ENCODE data around the gene MAP7.

Gene MAP7

DNA sequence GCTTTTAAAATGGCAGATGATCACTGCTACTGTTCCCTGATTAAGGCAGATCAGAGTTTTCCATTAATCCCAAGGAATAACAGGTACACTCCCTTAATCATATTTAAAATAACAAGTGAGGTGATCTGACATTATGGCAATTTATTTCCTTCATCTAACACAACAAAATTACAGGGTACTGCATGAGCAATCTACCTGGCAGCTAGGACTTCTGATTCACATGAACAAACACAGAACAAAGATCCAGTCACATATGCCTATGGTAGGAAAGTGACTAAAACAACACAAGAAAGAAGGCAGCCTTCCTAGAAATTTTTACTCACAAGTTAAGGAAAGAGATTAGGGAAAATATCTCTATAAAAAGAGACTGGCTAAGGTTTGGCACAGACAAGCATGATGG lies 33.2 kb downstream of the MAP7 start:
- H3K4me3 ChIP-seq (ENCODE audit: low read depth, low read length): no peak overlapping the region
- DNase-seq (ENCODE audit: low read depth): no peak
- TF ChIP-seq CTCF (IDR thresholded peaks at IDR 0.05; ENCODE audit: low read depth, low read length) (no peak), MYC (IDR thresholded peaks at IDR 0.05; ENCODE audit: low read depth, low read length) (no peak), MAX (IDR thresholded peaks at IDR 0.05; ENCODE audit: low read depth, low read length) (no peak), POLR2A (IDR thresholded peaks at IDR 0.05; ENCODE audit: extremely low read depth, insufficient read length) (no peak)

DNA sequence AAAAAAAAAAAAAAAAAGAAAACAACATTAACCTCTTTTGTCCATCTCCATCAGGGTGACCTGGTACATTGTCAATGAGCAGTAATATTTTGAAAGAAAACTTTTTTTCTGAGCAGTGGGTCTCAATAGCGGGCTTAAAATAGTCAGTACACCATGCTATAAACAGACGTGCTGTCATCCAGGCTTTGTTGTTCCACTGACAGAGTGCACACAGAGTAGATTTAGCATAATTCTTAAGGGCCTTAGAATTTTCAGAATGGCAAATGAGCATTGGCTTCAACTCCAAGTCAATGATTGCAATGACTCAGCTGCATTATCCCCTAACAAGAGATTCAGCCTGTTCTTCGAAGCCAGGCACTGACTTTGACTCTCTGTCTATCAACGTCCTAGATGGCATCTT lies 35.6 kb downstream of the MAP7 start:
- no peak for TF ChIP-seq MAX (IDR thresholded peaks at IDR 0.05; ENCODE audit: low read depth, low read length)
- no peak for TF ChIP-seq POLR2A (IDR thresholded peaks at IDR 0.05; ENCODE audit: extremely low read depth, insufficient read length)
- no peak for TF ChIP-seq MYC (IDR thresholded peaks at IDR 0.05; ENCODE audit: low read depth, low read length)
- TF ChIP-seq CTCF (IDR thresholded peaks at IDR 0.05; ENCODE audit: low read depth, low read length): no peak
- H3K4me3 ChIP-seq (ENCODE audit: low read depth, low read length): no peak overlapping the region
- no peak for DNase-seq (ENCODE audit: low read depth)

GRCh38 chr6:136511926-136512325 lies 38.3 kb downstream of the MAP7 start:
- H3K4me3 ChIP-seq (ENCODE audit: low read depth, low read length): no peak overlapping the region
- DNase-seq (ENCODE audit: low read depth): no peak
- TF ChIP-seq MYC (IDR thresholded peaks at IDR 0.05; ENCODE audit: low read depth, low read length) (no peak), CTCF (IDR thresholded peaks at IDR 0.05; ENCODE audit: low read depth, low read length) (no peak), POLR2A (IDR thresholded peaks at IDR 0.05; ENCODE audit: extremely low read depth, insufficient read length) (no peak), MAX (IDR thresholded peaks at IDR 0.05; ENCODE audit: low read depth, low read length) (no peak)

DNA sequence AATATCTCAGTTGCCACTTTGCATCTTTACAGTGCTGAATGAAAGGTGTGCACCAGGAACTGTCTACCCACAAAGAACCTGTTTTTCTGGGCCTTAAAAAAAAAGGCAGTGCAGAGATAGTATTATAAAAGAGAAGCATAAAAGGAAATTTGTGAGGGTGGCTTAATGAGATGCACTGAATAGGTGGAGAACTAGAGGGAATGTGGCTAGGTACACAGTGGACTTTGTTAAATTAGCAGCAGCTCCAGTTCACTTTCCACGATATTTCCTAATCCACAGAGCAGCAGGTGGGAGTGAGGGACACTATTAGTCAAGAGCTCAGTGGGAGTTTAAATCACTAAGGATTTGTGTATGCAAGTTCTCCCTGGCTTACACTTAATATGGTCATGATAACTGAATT lies 38.8 kb downstream of the MAP7 start:
- DNase-seq (ENCODE audit: low read depth): no peak
- no peak for TF ChIP-seq CTCF (IDR thresholded peaks at IDR 0.05; ENCODE audit: low read depth, low read length)
- TF ChIP-seq MAX (IDR thresholded peaks at IDR 0.05; ENCODE audit: low read depth, low read length): no peak
- TF ChIP-seq POLR2A (IDR thresholded peaks at IDR 0.05; ENCODE audit: extremely low read depth, insufficient read length): no peak
- no peak for TF ChIP-seq MYC (IDR thresholded peaks at IDR 0.05; ENCODE audit: low read depth, low read length)
- H3K4me3 ChIP-seq (ENCODE audit: low read depth, low read length): no peak overlapping the region

- no peak overlapping the region for H3K4me3 ChIP-seq (ENCODE audit: low read depth, low read length)
- TF ChIP-seq MYC (IDR thresholded peaks at IDR 0.05; ENCODE audit: low read depth, low read length): no peak
- TF ChIP-seq CTCF (IDR thresholded peaks at IDR 0.05; ENCODE audit: low read depth, low read length): no peak
- no peak for TF ChIP-seq MAX (IDR thresholded peaks at IDR 0.05; ENCODE audit: low read depth, low read length)
- no peak for TF ChIP-seq POLR2A (IDR thresholded peaks at IDR 0.05; ENCODE audit: extremely low read depth, insufficient read length)
- no peak for DNase-seq (ENCODE audit: low read depth)
Observed at GRCh38 chr6:136510782-136511181, 39.4 kb downstream of the MAP7 start.

DNA sequence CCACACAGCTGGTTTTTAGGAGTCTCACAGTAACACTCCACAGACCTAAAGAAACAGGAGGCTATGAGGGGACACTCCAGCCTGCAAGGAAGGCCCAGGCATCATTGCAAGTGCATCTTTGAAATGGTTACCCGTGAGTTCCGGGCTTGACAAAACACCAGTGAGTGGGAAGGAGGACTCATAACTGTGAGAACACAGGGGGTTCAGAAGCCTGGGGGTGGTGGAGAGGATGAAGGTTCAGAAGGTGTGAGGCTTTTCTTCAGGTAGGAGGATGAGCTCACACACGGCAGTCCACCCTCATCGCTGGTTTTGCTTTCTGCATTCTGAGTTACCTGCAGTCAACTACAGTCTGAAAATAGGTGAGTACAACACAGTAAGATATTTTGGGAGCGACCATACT lies 39.9 kb downstream of the MAP7 start:
- H3K4me3 ChIP-seq (ENCODE audit: low read depth, low read length): no peak overlapping the region
- TF ChIP-seq MAX (IDR thresholded peaks at IDR 0.05; ENCODE audit: low read depth, low read length) (no peak), CTCF (IDR thresholded peaks at IDR 0.05; ENCODE audit: low read depth, low read length) (no peak), POLR2A (IDR thresholded peaks at IDR 0.05; ENCODE audit: extremely low read depth, insufficient read length) (no peak), MYC (IDR thresholded peaks at IDR 0.05; ENCODE audit: low read depth, low read length) (no peak)
- no peak for DNase-seq (ENCODE audit: low read depth)

Measured in NB4 (cell line).